ENCODE results near the gene PCSK2. TPM values are rescaled to one million over a fixed set of nuclear protein-coding genes. Genes with fewer than 3 reads are reported as not detected.

PCSK2 gene
- total and polyA plus RNA-seq, 2 of the 8 experiments (the other 6 are each of a cell fraction or from before 2014, with no cell fraction given): 1.9 to 4.2 TPM

DNA sequence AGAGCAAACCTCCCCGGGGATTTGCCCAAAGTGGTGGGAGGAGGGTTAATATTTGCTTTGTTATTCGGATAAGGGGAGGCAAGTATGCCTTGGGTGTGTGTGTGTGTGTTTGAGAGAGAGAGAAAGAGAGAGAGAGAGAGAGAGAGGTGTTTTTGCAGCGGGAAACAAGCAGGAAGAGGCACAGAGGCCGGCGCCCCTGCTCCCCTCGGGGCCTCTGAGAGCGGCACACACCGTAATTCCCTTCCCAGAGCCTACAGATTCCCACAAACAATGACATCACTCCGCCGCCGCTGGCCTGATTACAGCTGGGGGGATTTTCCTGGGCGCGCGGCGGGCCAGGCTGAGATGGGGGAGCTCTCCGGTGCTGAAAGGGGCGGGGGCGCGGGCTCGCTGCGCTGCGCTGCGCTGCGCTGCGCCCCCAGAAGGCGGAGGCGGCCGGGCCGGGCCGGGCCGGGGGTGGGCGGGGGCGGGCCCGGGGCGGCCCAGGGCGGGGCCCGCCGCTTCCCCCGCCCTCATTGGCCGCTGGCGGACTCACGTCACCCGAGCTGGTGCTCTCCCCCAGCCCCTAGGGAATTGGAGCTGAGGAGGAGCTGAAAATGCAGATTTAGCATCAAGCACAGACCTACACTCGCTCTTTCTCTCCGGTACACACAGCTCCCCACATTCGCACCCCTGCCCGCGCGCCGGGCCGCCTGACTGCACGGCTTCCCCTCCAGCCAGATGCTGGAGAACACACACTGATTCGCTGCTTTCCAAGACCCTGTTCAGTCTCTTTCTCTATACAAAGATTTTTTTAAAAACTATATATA is at the start of gene PCSK2 (continued):
- TF ChIP-seq PHF8 (conservative IDR thresholded peaks at IDR 0.05; ENCODE audit: low read depth, low read length): no peak; the same call in 1 of the 2 replicates

Data from H1 (cell line).